GM21423 (cell line): ENCODE measurements around the gene MBD4.
A peak's percentile ranks its signal among the peaks of the same experiment; 100 is the strongest.
"Not testable (repeated sequence)": the region's sequence is repeated elsewhere in the genome, so short reads cannot be mapped to it uniquely, and the experiment has no call there.

Experiments used
- ATAC-seq: cut with Tn5 transposase; IDR thresholded peaks from one replicate; pipeline ENCODE4 v1.9.1; 2021; ENCODE audit warnings: mild to moderate bottlenecking, moderate library complexity; ENCODE audit not compliant: unreplicated experiment

The MBD4 gene

GRCh38 chr3:129432671-129433070 lies 7.1 kb downstream of the MBD4 start:
- ATAC-seq, result no peak

DNA sequence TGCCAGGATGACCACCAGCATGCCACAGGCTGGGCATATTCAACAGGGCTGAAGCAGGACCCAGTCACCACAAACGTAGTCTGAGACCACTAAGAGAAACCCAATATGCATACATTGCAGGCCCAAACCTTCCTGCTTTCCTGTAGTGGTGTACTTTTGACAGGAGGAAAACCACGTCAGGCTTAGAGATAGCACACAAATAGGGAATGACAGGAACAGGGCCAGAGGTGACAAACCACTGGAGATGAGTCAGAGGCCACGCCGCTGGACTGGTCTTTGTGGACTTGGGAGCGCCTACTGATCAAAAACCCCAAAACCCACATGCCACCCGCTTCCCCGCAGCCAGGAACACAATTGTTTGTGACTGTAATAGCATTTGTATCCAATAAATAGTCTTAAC lies 7.7 kb downstream of the MBD4 start:
- ATAC-seq, result no peak

DNA sequence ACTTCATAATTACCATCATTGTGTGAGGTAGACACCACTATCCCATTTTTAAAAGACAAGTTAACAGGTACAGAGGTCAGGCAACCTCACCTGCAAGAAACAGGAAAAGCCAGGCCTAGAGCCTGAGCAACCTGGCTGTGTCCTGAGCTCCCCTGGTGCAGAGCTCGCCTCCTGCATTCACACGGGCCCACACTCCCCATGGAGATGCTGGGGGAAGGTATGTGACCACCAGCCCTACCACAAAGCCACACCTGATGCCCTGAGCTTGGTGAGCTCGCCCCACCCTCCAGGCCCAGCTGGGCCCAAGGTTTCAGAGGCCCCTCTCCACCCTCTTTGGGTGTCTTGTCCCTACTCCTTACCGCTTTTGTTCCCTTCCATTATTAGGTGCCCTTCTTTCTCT lies 10.1 kb downstream of the MBD4 start:
- ATAC-seq, result no peak

DNA sequence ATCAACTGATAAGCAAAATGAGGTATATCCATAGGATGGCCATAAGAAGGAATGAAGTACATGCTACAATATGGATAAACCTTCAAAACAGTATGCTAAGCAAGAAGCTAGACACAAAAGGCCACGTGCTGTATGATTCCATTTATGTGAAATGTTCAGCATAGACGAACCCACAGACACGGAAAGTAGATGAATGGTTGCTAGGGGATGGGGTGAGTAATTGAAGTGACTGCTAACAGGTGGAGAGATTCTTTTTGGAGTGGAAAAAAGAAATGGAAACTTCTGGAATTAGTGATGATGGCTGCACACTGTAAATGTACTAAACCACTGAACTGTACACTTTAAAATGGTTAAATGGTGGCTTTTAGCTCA lies 10.7 kb downstream of the MBD4 start:
- ATAC-seq, result no peak

DNA sequence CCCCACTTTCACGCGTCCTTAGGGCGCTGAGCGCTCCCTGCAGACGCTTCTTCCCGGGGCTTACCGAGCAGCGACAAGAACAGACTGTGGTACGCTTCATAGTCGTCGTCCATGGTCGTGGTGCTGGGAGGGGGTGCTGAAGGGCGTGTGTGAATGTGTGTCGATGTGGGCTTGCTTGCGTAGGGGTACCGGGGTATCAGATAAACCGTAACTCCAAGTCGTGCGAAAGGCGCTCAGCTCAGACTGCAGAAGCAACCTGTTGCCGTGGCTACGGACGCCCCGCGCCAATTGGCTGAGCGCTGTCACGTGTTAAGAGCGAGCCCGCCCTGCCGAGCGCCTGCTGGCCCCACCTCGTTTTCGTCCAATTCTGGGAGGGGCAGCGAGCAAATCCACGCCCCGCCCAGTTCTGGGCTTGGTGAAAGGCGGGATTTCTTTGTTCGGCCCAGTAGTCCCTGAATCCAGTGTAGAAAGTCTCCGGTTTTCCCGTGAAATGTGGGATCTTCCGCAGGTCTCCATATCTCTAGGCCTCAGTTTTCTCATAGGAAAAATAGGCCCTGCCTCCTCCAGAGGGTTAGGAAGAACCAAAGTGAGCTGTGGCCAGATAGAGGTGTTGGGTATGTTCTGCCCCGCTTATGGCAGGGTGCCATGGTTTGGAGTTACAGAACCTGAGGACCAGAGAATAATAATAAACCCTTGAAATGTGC lies 11.2 kb downstream of the MBD4 start, which contains the start of gene EFCAB12:
Gene EFCAB12, minus strand, starts transcription at position 261 of the 704 bp plus-strand sequence. Its CDS starts 148 bp downstream, at position 113.
- ATAC-seq, result peak; percentile 87

DNA sequence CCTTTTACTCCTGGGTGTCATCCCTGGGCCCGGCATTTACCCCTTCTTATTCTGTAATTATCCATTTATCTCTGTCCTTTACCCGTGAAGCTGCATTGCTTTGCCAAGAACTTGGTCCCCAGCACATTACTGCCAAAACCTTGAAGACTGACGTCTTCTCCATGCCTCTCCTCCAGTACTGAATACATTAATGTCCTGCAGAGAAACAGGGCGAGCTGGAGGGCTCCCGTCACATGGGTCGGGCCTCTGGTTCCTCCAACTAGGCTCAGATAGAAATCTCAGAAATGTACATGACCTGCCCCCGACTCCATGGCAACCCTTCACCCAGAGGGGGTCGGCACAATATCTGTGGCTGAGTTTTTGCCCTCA lies 11.8 kb downstream of the MBD4 start:
- no peak for ATAC-seq

GRCh38 chr3:129425619-129426018 lies 14.1 kb downstream of the MBD4 start:
- no peak for ATAC-seq

DNA sequence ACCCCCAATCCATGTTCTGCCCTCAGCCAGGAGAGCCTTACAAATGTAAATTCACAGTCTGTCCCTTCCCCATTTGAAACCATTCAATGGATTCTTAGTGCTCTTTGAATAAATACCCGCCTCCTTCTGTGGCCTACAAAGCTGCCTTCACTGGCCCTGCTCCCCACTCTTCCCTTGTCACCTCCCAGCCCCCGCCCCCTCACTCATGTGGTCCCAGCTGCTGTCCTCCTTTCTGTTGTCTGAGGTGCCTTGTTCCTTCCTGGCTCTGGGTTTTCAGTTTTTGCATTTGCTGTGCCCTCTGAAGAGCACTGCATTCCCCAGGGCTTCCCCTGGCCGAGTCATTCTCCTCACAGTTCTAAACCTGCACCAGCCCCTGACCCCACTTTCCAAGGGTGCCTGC lies 14.5 kb downstream of the MBD4 start:
- ATAC-seq, result no peak

GRCh38 chr3:129424185-129424841 lies 15.4 kb downstream of the MBD4 start:
- ATAC-seq, result peak; percentile 55

- no peak for ATAC-seq
These were observed 16.9 kb downstream of the MBD4 start for GRCh38 chr3:129422897-129423296.

- ATAC-seq, result no peak
These were observed 17.6 kb downstream of the MBD4 start for GRCh38 chr3:129421988-129422745.

- ATAC-seq, result no peak
These were observed 18.4 kb downstream of the MBD4 start for GRCh38 chr3:129421236-129421883.

DNA sequence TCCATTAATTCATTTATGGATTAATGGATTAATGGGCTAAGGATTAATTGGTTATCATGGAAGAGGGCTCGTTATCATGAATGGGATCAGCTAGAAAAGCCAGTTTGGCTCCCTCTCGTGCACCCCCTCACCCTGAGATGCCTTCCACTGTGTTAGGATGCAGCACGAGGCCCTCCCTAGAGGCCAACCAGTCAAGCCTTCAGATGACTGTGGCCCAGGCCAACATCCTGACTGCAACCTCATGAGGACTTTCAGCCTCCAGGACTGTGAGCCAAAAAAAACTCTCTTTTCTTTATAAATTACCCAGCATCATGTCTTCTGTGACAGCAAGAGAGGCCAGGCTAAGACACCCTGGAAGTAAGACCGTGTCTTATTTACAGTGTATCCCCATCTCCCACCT lies 20.3 kb downstream of the MBD4 start:
- no peak for ATAC-seq

DNA sequence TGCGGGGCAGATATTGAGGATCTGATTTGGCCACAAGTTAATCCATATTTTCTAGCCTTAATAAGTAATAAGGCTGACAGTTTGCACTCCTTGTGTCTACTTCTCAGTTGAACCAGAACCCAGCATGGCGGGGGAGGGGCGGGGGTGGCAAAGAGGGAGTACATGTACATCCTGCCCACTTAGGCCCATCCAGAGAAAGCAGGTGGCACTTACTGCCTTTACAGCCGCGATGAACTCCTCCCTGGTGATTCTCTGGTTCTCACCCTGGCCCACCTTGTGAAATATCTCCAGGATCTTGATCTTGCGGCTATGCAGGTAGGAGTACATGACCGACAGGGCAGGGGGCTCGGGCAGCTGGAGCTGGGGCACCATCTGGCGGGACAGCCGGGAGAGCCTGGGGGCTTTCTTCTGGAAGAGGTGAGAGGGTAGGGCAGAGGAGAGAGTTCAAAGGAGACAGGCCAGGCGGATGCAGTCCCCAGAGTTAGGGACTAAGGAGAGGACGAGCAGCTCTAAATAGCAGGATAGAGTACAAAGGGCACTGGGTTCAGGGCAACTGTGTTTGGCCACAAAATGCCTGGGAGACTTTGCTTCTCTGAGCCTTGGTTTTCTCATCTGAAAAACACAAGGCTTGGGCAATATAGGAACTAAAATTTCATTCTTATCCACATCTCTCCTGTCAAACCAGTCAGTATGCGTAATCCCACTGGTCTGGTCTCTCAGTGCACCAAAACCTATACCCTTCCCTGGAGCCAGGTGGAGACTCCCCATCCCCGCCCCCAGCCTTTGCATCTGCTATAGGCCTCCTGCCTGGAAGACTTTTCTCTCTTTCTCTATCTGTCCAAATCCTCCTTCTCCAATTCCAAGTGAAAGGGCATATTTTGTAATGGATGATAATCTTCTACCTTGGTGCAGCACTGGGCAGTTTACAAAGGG lies 21.4 kb downstream of the MBD4 start:
- no peak for ATAC-seq

DNA sequence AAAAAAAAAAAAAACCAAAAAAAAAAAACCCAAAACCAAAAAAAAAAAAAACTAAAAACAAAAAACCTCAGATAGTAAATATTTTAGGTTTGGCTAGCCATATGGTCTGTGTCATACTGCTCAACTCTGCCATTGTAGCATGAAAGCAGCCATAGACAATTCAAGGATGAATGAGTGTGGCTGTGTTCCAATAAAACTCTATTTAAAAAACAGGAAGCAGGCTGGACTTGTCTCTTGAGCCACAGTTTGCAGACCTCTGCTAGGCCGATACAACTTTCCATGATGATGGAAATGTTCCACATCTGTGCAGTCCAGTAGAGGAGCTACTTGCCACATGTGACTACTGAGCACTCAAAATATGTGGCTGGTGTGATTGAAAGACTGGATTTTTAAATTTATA lies 22.4 kb downstream of the MBD4 start:
- no peak for ATAC-seq

- ATAC-seq, result no peak
These were observed 23.3 kb downstream of the MBD4 start for GRCh38 chr3:129416415-129416814.

- no peak for ATAC-seq
These were observed 23.9 kb downstream of the MBD4 start for GRCh38 chr3:129415830-129416229.

DNA sequence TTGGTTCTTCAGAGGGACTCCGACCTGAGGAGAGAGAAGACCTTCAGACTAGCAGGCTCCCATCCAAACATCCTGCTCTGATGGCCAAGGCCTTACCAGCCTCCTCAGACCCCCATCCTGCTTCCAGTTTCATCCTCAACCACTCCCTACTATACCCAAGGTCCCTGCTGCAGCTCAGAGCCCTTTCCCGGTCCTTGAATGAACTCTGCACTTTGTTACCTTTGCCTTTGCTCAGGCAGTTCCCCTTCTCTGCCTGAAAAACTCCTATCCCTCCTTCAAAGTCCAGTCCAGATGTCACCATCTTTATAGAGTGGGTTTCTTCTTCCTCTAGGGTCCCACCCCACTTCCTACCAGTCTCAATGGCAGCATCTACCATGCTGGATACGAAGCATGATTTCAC lies 24.4 kb downstream of the MBD4 start:
- ATAC-seq, result no peak

DNA sequence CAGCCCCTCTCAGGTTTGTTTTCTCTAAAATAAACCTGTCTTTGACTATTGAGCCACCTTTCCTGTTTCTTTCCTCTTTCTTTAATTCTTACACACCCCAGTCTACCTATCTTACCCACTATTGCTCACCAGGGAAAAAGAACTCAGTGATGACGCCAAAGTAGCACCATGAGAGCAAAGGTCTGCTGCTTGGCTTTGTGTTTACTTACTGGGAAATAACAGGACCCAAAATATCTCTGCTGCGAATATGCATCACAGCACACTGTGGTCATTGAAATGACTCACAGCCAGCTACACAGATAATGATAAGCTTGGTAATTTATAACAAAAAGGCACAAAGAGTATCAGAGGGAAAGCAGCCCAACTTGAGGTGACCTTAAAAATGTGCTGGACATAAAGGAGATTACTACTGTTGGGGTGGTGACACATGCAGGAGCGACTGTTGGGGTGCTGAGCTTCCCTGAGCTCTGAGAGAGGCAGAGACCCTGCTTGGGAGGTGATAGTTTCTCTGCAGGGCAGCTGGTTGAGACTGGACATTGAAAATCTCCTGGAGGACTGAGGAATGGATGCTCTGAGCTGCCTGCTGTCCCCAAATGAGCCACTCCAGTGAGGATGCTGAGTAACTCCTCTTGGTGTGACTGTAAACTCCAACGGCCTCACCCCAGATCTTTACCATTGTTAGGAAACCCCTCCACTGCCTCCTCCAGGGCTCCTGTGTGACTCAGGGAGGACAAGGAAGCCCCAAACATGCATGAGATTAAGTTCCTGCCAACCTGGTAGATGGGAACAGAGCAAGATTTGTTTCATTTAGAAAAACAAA lies 25.9 kb downstream of the MBD4 start:
- ATAC-seq, result peak; percentile 88

DNA sequence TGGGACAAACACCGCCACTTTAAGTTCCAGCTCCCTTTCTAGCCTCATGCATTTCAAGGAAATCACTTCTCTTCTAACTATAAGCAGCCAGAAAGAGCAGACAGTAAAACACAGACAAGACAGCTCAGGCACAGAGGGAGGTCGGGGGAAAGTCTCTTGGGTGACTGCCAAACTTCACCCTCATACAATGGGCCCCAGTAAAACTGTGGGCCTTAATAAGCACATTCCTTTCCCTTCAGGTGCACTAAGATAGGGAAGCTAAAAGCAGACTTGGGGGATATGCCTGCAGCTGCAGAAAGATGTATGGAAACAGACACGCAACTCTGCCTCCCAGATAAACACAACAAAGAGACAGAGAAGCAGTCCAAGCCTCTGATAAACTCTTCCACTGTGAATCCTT lies 26.5 kb downstream of the MBD4 start:
- not testable (repeated sequence) for ATAC-seq
